ENCODE data around the gene ZNF638. TPM values are rescaled to one million over a fixed set of nuclear protein-coding genes. Genes with fewer than 3 reads are reported as not detected.
A peak's percentile ranks its signal among the peaks of the same experiment; 100 is the strongest.

The ZNF638 gene
- total RNA-seq, 3 donors from 2014 or later, result 87.4 to 118 (median 95.0) TPM

DNA sequence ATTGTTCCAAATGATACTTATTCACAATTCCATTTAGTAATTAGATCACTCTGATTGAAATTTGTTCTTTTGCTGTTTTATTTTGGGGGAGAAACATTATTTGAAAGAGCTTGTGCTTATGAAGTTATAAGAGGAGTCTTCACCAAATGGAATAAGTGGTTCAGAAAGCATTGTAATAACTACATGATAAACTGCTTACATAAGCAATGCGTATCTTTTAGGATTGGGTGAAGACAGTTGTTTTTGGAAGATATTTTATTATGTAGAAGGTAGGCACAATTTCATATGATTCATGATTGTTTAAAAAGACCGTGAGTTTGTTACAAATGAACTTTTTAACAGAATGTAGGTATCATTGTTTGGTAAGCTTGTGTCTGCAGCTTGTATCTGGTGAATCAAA is 14.5 kb downstream of the ZNF638 start:
- Histone ChIP-seq H3K4me1 (ENCODE audit: low read depth) (peaks cover 2% of the 10 kb centered on the region), H3K4me3 (no peak overlapping the region), H3K36me3 (ENCODE audit: low read depth) (no peaks in the 10 kb centered on the region), H3K9me3 (no peaks in the 10 kb centered on the region)
- intact Hi-C loops (cut with DNase I, micrococcal nuclease), result no loop called here
- TF ChIP-seq CTCF (IDR thresholded peaks at IDR 0.05), result no peak
- ATAC-seq (no peak), DNase-seq (no peak)

- Histone ChIP-seq H3K4me1 (ENCODE audit: low read depth) (peaks cover 2% of the 10 kb centered on the region), H3K36me3 (ENCODE audit: low read depth) (no peaks in the 10 kb centered on the region), H3K4me3 (no peak overlapping the region), H3K9me3 (no peaks in the 10 kb centered on the region)
- no peak for ATAC-seq
- DNase-seq, result peak in 1 of 3 donors; percentile 18
- no peak for TF ChIP-seq CTCF (IDR thresholded peaks at IDR 0.05)
- intact Hi-C loops (cut with DNase I, micrococcal nuclease), result no loop called here
Measured at GRCh38 chr2:71347517-71347916, 15.9 kb downstream of the ZNF638 start.

- no peaks in the 10 kb centered on the region for H3K9me3 ChIP-seq
- no peaks in the 10 kb centered on the region for H3K36me3 ChIP-seq (ENCODE audit: low read depth)
- no peaks in the 10 kb centered on the region for H3K4me1 ChIP-seq (ENCODE audit: low read depth)
- intact Hi-C loops (cut with DNase I, micrococcal nuclease), result no loop called here
- no peak for ATAC-seq
- no peak for TF ChIP-seq CTCF (IDR thresholded peaks at IDR 0.05)
- peak in 1 of 3 donors; percentile 33 for DNase-seq
- H3K4me3 ChIP-seq, result no peak overlapping the region
Measured at GRCh38 chr2:71348302-71348701, 16.7 kb downstream of the ZNF638 start.

- no peaks in the 10 kb centered on the region for H3K4me1 ChIP-seq (ENCODE audit: low read depth)
- no peaks in the 10 kb centered on the region for H3K36me3 ChIP-seq (ENCODE audit: low read depth)
- H3K4me3 ChIP-seq, result no peak overlapping the region
- no peaks in the 10 kb centered on the region for H3K9me3 ChIP-seq
- no peak for DNase-seq
- intact Hi-C loops (cut with DNase I, micrococcal nuclease), result no loop called here
- no peak for ATAC-seq
- no peak for TF ChIP-seq CTCF (IDR thresholded peaks at IDR 0.05)
Measured at GRCh38 chr2:71353248-71353647, 21.7 kb downstream of the ZNF638 start.

DNA sequence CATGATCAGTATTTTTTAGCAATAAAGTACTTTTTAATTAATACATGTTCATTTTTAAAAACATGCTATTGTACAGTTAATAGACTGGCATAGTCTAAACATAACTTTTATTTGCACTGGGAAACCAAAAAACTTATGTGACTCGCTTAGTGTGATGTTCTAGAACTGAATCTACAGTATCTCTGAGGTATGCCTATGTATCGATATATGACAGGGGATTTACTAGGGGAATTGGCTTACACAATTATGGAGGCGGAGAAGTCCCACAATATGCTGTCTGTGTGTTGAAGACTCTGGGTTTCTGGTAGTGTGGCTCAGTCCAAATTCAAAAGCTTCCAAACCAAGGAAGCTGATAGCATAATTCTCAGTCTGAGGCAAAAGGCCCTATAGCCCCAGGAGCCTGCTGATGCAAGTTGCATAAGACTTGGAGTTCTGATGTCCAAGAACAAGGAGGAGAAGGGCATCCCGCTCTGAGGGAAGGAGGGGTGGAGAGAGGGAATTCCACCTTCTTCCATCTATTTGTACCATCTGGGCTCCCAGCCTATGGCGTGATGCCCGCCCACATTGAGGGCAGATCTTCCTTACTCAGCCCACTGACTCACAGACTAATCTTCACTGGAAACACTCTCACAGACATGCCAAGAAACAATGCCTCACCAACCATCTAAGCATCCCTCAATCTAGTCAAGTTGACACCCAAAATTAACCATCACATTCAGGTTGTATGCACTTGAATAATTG is 27.5 kb downstream of the ZNF638 start:
- intact Hi-C loops (cut with DNase I, micrococcal nuclease), result no loop called here
- H3K4me1 ChIP-seq (ENCODE audit: low read depth), result no peaks in the 10 kb centered on the region
- ATAC-seq (no peak), DNase-seq (no peak)
- TF ChIP-seq CTCF (IDR thresholded peaks at IDR 0.05), result no peak
- no peaks in the 10 kb centered on the region for H3K9me3 ChIP-seq
- peaks cover 5% of the 10 kb centered on the region for H3K36me3 ChIP-seq (ENCODE audit: low read depth)
- H3K4me3 ChIP-seq, result no peak overlapping the region
